ENCODE measurements around the gene DENND4A. TPM values are rescaled to one million over a fixed set of nuclear protein-coding genes. Genes with fewer than 3 reads are reported as not detected.

Gene DENND4A
- total and polyA plus RNA-seq, 9 of the 15 experiments (the other 6 are each of a cell fraction or from before 2014, with no cell fraction given) = 6.8 to 32.3 (median 19.9) TPM

DNA sequence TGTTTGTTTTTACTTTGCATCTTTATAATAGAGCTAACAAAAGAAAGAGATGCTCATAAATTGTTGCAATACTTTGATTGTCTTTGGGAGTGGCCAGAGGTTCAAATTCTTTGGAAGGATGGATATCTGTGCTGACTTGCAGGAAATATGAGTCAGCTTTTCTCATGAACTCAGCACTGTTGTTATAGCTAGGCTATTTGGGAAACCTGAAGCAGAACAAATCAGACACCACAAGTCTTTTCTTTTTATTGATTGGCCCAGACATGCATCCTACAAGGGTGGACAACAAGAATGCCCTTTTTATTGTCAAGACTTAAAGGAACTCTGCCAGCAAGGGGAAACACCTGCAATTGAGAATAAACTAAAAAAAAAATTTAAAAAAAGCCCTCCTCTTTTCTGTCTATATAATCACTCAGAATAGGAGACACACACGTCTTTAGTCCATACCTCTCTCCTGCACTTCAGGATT lies 4.6 kb upstream of the DENND4A start (continued):
- TF ChIP-seq, protein P1, sequence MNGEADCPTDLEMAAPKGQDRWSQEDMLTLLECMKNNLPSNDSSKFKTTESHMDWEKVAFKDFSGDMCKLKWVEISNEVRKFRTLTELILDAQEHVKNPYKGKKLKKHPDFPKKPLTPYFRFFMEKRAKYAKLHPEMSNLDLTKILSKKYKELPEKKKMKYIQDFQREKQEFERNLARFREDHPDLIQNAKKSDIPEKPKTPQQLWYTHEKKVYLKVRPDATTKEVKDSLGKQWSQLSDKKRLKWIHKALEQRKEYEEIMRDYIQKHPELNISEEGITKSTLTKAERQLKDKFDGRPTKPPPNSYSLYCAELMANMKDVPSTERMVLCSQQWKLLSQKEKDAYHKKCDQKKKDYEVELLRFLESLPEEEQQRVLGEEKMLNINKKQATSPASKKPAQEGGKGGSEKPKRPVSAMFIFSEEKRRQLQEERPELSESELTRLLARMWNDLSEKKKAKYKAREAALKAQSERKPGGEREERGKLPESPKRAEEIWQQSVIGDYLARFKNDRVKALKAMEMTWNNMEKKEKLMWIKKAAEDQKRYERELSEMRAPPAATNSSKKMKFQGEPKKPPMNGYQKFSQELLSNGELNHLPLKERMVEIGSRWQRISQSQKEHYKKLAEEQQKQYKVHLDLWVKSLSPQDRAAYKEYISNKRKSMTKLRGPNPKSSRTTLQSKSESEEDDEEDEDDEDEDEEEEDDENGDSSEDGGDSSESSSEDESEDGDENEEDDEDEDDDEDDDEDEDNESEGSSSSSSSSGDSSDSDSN (IDR thresholded peaks at IDR 0.05; ENCODE audit: borderline replicate concordance in 1 of 2, low read depth in 2 of 2, low read length in 2 of 2) = no peak
- TF ChIP-seq BRF1 (IDR thresholded peaks at IDR 0.05; ENCODE audit: borderline replicate concordance, extremely low read depth, insufficient read length) (no peak), BHLHE40 (IDR thresholded peaks at IDR 0.05; ENCODE audit: low read length) (no peak), CBX3 (IDR thresholded peaks at IDR 0.05; ENCODE audit: borderline replicate concordance in 1 of 2, low read length in 2 of 2) (no peak), SOX6 (IDR thresholded peaks at IDR 0.05) (peak; percentile 47; the same call in 1 of the 2 replicates), GTF2E2 (tag; IDR thresholded peaks at IDR 0.05) (no peak), KLF13 (tag; IDR thresholded peaks at IDR 0.05; ENCODE audit: borderline replicate concordance, low read depth) (no peak), DACH1 (IDR thresholded peaks at IDR 0.05; ENCODE audit: partially characterized antibody) (no peak), ZNF778 (CRISPR knock-in tag; IDR thresholded peaks at IDR 0.05) (no peak), SUPT5H (IDR thresholded peaks at IDR 0.05) (no peak), RBM14 (IDR thresholded peaks at IDR 0.05; ENCODE audit: borderline replicate concordance, insufficient read depth, low read depth, low read length) (no peak), FOXM1 (IDR thresholded peaks at IDR 0.05; ENCODE audit: low read depth) (no peak), FOXM1 (CRISPR knock-in tag; IDR thresholded peaks at IDR 0.05; ENCODE audit: low read depth) (no peak), PCBP1 (IDR thresholded peaks at IDR 0.05; ENCODE audit: low read depth, low read length, poor library complexity, severe bottlenecking) (no peak), TFAM (CRISPR knock-in tag; conservative IDR thresholded peaks at IDR 0.05) (no peak), ZEB2 (IDR thresholded peaks at IDR 0.05) (0 out of 2 replicates have a peak, but pooled peaks have one; percentile 14), ZNF197 (CRISPR knock-in tag; IDR thresholded peaks at IDR 0.05; ENCODE audit: low read depth) (no peak)
- TF ChIP-seq, protein P2, sequence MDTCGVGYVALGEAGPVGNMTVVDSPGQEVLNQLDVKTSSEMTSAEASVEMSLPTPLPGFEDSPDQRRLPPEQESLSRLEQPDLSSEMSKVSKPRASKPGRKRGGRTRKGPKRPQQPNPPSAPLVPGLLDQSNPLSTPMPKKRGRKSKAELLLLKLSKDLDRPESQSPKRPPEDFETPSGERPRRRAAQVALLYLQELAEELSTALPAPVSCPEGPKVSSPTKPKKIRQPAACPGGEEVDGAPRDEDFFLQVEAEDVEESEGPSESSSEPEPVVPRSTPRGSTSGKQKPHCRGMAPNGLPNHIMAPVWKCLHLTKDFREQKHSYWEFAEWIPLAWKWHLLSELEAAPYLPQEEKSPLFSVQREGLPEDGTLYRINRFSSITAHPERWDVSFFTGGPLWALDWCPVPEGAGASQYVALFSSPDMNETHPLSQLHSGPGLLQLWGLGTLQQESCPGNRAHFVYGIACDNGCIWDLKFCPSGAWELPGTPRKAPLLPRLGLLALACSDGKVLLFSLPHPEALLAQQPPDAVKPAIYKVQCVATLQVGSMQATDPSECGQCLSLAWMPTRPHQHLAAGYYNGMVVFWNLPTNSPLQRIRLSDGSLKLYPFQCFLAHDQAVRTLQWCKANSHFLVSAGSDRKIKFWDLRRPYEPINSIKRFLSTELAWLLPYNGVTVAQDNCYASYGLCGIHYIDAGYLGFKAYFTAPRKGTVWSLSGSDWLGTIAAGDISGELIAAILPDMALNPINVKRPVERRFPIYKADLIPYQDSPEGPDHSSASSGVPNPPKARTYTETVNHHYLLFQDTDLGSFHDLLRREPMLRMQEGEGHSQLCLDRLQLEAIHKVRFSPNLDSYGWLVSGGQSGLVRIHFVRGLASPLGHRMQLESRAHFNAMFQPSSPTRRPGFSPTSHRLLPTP (IDR thresholded peaks at IDR 0.05; ENCODE audit: borderline replicate concordance, extremely low read depth, insufficient read length) = no peak
- TF ChIP-seq, protein P3, sequence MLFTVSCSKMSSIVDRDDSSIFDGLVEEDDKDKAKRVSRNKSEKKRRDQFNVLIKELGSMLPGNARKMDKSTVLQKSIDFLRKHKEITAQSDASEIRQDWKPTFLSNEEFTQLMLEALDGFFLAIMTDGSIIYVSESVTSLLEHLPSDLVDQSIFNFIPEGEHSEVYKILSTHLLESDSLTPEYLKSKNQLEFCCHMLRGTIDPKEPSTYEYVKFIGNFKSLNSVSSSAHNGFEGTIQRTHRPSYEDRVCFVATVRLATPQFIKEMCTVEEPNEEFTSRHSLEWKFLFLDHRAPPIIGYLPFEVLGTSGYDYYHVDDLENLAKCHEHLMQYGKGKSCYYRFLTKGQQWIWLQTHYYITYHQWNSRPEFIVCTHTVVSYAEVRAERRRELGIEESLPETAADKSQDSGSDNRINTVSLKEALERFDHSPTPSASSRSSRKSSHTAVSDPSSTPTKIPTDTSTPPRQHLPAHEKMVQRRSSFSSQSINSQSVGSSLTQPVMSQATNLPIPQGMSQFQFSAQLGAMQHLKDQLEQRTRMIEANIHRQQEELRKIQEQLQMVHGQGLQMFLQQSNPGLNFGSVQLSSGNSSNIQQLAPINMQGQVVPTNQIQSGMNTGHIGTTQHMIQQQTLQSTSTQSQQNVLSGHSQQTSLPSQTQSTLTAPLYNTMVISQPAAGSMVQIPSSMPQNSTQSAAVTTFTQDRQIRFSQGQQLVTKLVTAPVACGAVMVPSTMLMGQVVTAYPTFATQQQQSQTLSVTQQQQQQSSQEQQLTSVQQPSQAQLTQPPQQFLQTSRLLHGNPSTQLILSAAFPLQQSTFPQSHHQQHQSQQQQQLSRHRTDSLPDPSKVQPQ (CRISPR knock-in tag; IDR thresholded peaks at IDR 0.05; ENCODE audit: borderline replicate concordance) = no peak
- TF ChIP-seq, protein P4, sequence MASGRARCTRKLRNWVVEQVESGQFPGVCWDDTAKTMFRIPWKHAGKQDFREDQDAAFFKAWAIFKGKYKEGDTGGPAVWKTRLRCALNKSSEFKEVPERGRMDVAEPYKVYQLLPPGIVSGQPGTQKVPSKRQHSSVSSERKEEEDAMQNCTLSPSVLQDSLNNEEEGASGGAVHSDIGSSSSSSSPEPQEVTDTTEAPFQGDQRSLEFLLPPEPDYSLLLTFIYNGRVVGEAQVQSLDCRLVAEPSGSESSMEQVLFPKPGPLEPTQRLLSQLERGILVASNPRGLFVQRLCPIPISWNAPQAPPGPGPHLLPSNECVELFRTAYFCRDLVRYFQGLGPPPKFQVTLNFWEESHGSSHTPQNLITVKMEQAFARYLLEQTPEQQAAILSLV (tag; IDR thresholded peaks at IDR 0.05) = no peak
